Right ventricle myocardium inferior (tissue), 1 donor: ENCODE measurements around the gene COG7. TPM values are rescaled to one million over a fixed set of nuclear protein-coding genes. Genes with fewer than 3 reads are reported as not detected.
"Not testable (repeated sequence)": the region's sequence is repeated elsewhere in the genome, so short reads cannot be mapped to it uniquely, and the experiment has no call there.

ENCODE experiments used
- ATAC-seq: fragments of 200-7000 bp; cut with Tn5 transposase; one replicate; pipeline ENCODE4 v1.9.1; 2020; ENCODE audit warnings: mild to moderate bottlenecking, moderate library complexity
- DNase-seq: peaks from one replicate; pipeline ENCODE4 v3.0.0; 2021; ENCODE audit errors: missing footprints
- intact Hi-C: fragments of 100-400 bp; cut with DNase I; formaldehyde crosslinking; loops from one replicate; pipeline ENCODE4 v1.11.0; 2022
- long read RNA-seq: library from polyadenylated mRNA; unstranded; transcript quantifications from one replicate; pipeline ENCODE4 v2.0.0, GENCODE V29; 2021
- total RNA-seq: library from RNA; stranded (reverse); fragmentation: NEBNext Ultra II Directional; extraction: Animal tissue kit (Norgen Biotek cat#: 25700); gene quantifications from one replicate; pipeline ENCODE4 v1.2.1, GENCODE V29; 2021
- donor health status: DM: no; HTN: yes; CAD: no; lungs with severe emphysema.

Gene COG7
- 9.8 TPM for total RNA-seq
- long read RNA-seq, transcript COG7-201 (17 exons, 2,926 nt): major isoform, 5 of 8 reads
- long read RNA-seq, partial matches to known transcripts: 1 of 8 reads
- long read RNA-seq, other reads (novel, unspliced or antisense): 2 of 8 reads

- intact Hi-C loops: loop anchor here (2.0 kb wide), 1 partner anchor 104 kb away; the partner anchor contains the start of genes EARS2 and UBFD1
- DNase-seq (peak; percentile 94), ATAC-seq (peak; percentile 94)
These were observed at the start of gene COG7 for GRCh38 chr16:23452572-23453337. Gene COG7 (minus strand): TSS chr16:23453189. CDS start chr16:23452994, 195 bp downstream.

GRCh38 chr16:23502466-23502865, 49.5 kb upstream of the COG7 start:
- ATAC-seq: no peak
- intact Hi-C loops: no loop called here

GRCh38 chr16:23501291-23501690, 48.3 kb upstream of the COG7 start:
- DNase-seq (no peak), ATAC-seq (no peak)
- intact Hi-C loops: no loop called here

More at GRCh38 chr16:23502466-23502865, 49.5 kb upstream of the COG7 start:
- DNase-seq: no peak

GRCh38 chr16:23500862-23501225, 47.9 kb upstream of the COG7 start:
- intact Hi-C loops: no loop called here
- ATAC-seq (no peak), DNase-seq (no peak)

- no peak for DNase-seq
- intact Hi-C loops: no loop called here
These were observed 47.3 kb upstream of the COG7 start for GRCh38 chr16:23500212-23500861.

GRCh38 chr16:23499801-23500200, 46.8 kb upstream of the COG7 start:
- DNase-seq: no peak
- intact Hi-C loops: no loop called here
- no peak for ATAC-seq

More at GRCh38 chr16:23500212-23500861, 47.3 kb upstream of the COG7 start:
- no peak for ATAC-seq

- intact Hi-C loops: no loop called here
- DNase-seq: no peak
- peak; percentile 70 for ATAC-seq
These were observed 45.9 kb upstream of the COG7 start for GRCh38 chr16:23498863-23499262.

GRCh38 chr16:23497543-23497868, 44.5 kb upstream of the COG7 start:
- ATAC-seq (no peak), DNase-seq (no peak)
- intact Hi-C loops: no loop called here

- intact Hi-C loops: no loop called here
- no peak for DNase-seq
- peak; percentile 35 for ATAC-seq
These were observed 44.0 kb upstream of the COG7 start for GRCh38 chr16:23496821-23497542.

GRCh38 chr16:23495671-23496070, 42.7 kb upstream of the COG7 start:
- intact Hi-C loops: no loop called here
- ATAC-seq: no peak
- DNase-seq: no peak

GRCh38 chr16:23494188-23494587, 41.2 kb upstream of the COG7 start:
- DNase-seq (no peak), ATAC-seq (no peak)
- intact Hi-C loops: no loop called here

- ATAC-seq (no peak), DNase-seq (no peak)
- intact Hi-C loops: no loop called here
These were observed 38.8 kb upstream of the COG7 start for GRCh38 chr16:23491490-23492391.

GRCh38 chr16:23486480-23486879, 33.5 kb upstream of the COG7 start:
- intact Hi-C loops: no loop called here
- DNase-seq (no peak), ATAC-seq (no peak)

- intact Hi-C loops: no loop called here
- DNase-seq (no peak), ATAC-seq (no peak)
These were observed 32.9 kb upstream of the COG7 start for GRCh38 chr16:23485841-23486240.

- DNase-seq: no peak
- intact Hi-C loops: no loop called here
- no peak for ATAC-seq
These were observed 32.2 kb upstream of the COG7 start for GRCh38 chr16:23485257-23485614.

GRCh38 chr16:23484510-23485256, 31.7 kb upstream of the COG7 start:
- DNase-seq (no peak), ATAC-seq (peak; percentile 62)
- intact Hi-C loops: no loop called here

- ATAC-seq, DNase-seq, intact Hi-C loops: not testable (repeated sequence)
These were observed 30.5 kb upstream of the COG7 start for GRCh38 chr16:23483492-23483891.

GRCh38 chr16:23482778-23483177, 29.8 kb upstream of the COG7 start:
- intact Hi-C loops: no loop called here
- DNase-seq (no peak), ATAC-seq (no peak)
